MM.1S (cell line): Measurements from ENCODE around the gene SEMA4A.

Experiments used
- DNase-seq: peaks from one replicate; pipeline ENCODE4 v3.0.0-alpha.2; 2015
- H2AFZ ChIP-seq: fragments of 300-600 bp; sonication (generic); 2 replicates; pipeline ENCODE4 v1.6.0; 2016; ENCODE audit warnings: antibody characterized with exemption, low read length
- H3F3A ChIP-seq: fragments of 300-600 bp; sonication (generic); 2 replicates; pipeline ENCODE4 v1.6.1; 2016; ENCODE audit warnings: mild to moderate bottlenecking, antibody characterized with exemption, low read length, moderate library complexity, mixed read lengths; ENCODE audit not compliant: insufficient read depth
- H3K27ac ChIP-seq: fragments of 300-600 bp; sonication (generic); 2 replicates; pipeline ENCODE4 v1.5.1; 2016; ENCODE audit warnings: mild to moderate bottlenecking, low read length
- H3K27me3 ChIP-seq: fragments of 300-600 bp; sonication (generic); replicated peaks from 2 replicates; pipeline ENCODE4 v1.6.0; 2016; ENCODE audit warnings: low read length; ENCODE audit not compliant: insufficient read depth
- H3K36me3 ChIP-seq: fragments of 300-600 bp; sonication (generic); replicated peaks from 2 replicates; pipeline ENCODE4 v1.6.1; 2016; ENCODE audit warnings: mild to moderate bottlenecking, low read length, mixed read lengths; ENCODE audit not compliant: insufficient read depth
- H3K4me1 ChIP-seq: fragments of 300-600 bp; sonication (generic); 2 replicates; pipeline ENCODE4 v1.6.1; 2016; ENCODE audit warnings: low read length, mixed read lengths
- H3K4me2 ChIP-seq: fragments of 300-600 bp; sonication (generic); 2 replicates; pipeline ENCODE4 v1.6.0; 2016; ENCODE audit warnings: low read depth, low read length
- H3K4me3 ChIP-seq: fragments of 300-600 bp; sonication (generic); 2 replicates; pipeline ENCODE4 v1.5.1; 2016; ENCODE audit warnings: low read length, mixed read lengths
- H3K79me2 ChIP-seq: fragments of 300-600 bp; sonication (generic); 2 replicates; pipeline ENCODE4 v1.6.1; 2016; ENCODE audit warnings: mixed run types, low read length, mixed read lengths
- H3K9ac ChIP-seq: fragments of 300-600 bp; sonication (generic); 2 replicates; pipeline ENCODE4 v1.6.1; 2016; ENCODE audit warnings: low read length, mixed read lengths
- H3K9me2 ChIP-seq: fragments of 300-600 bp; sonication (generic); replicated peaks from 2 replicates; pipeline ENCODE4 v1.6.1; 2016; ENCODE audit warnings: mild to moderate bottlenecking, low read length, mixed read lengths; ENCODE audit not compliant: insufficient read depth
- H3K9me3 ChIP-seq: fragments of 300-600 bp; sonication (generic); replicated peaks from 2 replicates; pipeline ENCODE4 v1.6.1; 2016; ENCODE audit warnings: mild to moderate bottlenecking, low read length, mixed read lengths; ENCODE audit not compliant: insufficient read depth
- H4K20me1 ChIP-seq: fragments of 300-600 bp; sonication (generic); 2 replicates; pipeline ENCODE4 v1.6.1; 2016; ENCODE audit warnings: mild to moderate bottlenecking, low read length, moderate library complexity, mixed read lengths; ENCODE audit not compliant: insufficient read depth
- EZH2 ChIP-seq: fragments of 300-600 bp; sonication (generic); optimal IDR thresholded peaks from 2 replicates; pipeline ENCODE3; 2017; ENCODE audit warnings: low read depth, mild to moderate bottlenecking, antibody characterized with exemption, low read length, mixed read lengths
- EZH2phosphoT487 ChIP-seq: fragments of 300-600 bp; sonication (generic); IDR thresholded peaks from 2 replicates; pipeline ENCODE4 v1.6.1; 2018; ENCODE audit warnings: antibody characterized with exemption, low read length
- TF ChIP-seq, protein P1 (sequence below): fragments of 300-600 bp; sonication (generic); IDR thresholded peaks from 2 replicates; pipeline ENCODE4 v1.5.1; 2016; ENCODE audit warnings: antibody characterized with exemption, low read length, mixed read lengths

The SEMA4A gene

DNA sequence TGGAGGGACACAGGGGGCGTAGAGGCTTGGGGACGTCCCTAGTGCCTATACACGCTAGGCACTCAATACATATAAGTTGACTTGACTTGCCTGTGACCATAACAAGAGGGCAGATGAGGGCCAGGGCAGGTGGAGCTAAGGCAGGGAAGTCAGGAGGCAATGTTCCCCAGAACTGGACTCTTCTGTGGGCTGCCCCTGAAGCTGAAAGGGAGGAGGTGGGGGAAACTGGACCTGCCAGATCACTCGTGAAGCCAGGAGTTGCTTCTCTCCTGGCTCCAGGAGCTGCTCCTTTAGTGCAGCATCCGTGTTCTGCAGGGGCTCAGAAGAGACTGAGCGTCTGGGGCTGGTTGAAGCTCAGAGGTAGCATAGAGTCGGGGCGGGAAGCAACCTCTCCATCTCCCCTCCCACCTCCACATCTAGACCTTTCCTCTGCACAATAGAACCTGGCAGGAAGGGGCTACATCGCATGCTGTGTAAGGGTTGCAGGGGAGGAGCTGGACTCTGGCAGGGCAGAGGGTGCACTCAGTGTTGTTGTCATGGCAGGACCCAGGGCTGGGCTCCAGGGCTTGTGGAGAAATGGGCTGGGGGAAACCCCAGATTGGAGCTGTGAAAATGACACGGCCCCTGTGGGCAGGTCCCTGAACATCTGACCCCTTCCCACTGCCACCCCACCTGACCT is 2.9 kb upstream of the SEMA4A start:
- peaks cover 49% of the 10 kb centered on the region for H3K79me2 ChIP-seq
- peak overlapping the region; percentile 81 for H3K4me2 ChIP-seq
- peak overlapping the region; percentile 7; the same call in 1 of the 2 replicates for H2AFZ ChIP-seq
- peak overlapping the region; percentile 91 for H3K27ac ChIP-seq
- H3K9ac ChIP-seq = peak overlapping the region; percentile 68
- no peaks in the 10 kb centered on the region for H3K9me2 ChIP-seq
- peaks cover 76% of the 10 kb centered on the region for H3K4me1 ChIP-seq
- no peaks in the 10 kb centered on the region for H4K20me1 ChIP-seq
- no peak for TF ChIP-seq EZH2phosphoT487
- TF ChIP-seq EZH2 = no peak
- TF ChIP-seq, protein P1, sequence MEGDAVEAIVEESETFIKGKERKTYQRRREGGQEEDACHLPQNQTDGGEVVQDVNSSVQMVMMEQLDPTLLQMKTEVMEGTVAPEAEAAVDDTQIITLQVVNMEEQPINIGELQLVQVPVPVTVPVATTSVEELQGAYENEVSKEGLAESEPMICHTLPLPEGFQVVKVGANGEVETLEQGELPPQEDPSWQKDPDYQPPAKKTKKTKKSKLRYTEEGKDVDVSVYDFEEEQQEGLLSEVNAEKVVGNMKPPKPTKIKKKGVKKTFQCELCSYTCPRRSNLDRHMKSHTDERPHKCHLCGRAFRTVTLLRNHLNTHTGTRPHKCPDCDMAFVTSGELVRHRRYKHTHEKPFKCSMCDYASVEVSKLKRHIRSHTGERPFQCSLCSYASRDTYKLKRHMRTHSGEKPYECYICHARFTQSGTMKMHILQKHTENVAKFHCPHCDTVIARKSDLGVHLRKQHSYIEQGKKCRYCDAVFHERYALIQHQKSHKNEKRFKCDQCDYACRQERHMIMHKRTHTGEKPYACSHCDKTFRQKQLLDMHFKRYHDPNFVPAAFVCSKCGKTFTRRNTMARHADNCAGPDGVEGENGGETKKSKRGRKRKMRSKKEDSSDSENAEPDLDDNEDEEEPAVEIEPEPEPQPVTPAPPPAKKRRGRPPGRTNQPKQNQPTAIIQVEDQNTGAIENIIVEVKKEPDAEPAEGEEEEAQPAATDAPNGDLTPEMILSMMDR = no peak
- peak overlapping the region; percentile 56 for H3K4me3 ChIP-seq
- no peaks in the 10 kb centered on the region for H3K36me3 ChIP-seq
- DNase-seq = no peak
- peaks cover 84% of the 10 kb centered on the region for H3F3A ChIP-seq
- H3K27me3 ChIP-seq = no peaks in the 10 kb centered on the region
- H3K9me3 ChIP-seq = no peaks in the 10 kb centered on the region

DNA sequence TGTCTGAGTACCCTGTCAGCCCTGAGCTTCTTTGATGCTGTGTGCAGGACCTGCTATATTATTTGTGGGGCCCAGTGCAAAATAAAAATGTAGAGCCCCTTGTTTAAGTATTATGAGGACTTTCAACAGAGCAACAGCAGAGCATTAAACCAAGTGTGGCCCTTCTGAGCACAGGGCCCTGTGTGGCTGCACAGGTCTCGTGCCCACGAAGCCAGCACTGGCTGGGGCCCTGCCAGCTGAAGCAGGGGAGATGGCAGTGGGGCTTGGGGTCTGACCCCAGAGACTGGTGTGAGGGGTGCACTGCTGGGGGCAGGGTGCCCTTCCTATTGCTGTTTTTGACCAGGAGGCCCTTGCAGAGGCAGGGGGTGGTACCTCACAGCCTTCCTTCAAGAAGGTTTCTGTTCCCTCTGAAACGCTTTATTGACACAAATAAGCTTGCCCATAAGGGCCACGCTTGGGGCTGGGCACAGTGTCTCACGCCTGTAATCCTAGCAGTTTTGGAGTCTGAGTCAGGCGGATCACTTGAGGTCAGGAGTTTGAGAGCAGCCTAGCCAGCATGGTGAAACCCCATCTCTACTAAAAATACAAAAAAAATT is 2.2 kb upstream of the SEMA4A start:
- Histone ChIP-seq H3K4me2 (peak overlapping the region; percentile 81), H3K4me3 (peak overlapping the region; percentile 56), H3K79me2 (peaks cover 56% of the 10 kb centered on the region), H4K20me1 (no peaks in the 10 kb centered on the region), H3K9me3 (no peaks in the 10 kb centered on the region), H3F3A (peaks cover 84% of the 10 kb centered on the region), H3K9me2 (no peaks in the 10 kb centered on the region), H2AFZ (no peak overlapping the region), H3K36me3 (no peaks in the 10 kb centered on the region), H3K27ac (peak overlapping the region; percentile 91), H3K9ac (peak overlapping the region; percentile 68), H3K4me1 (peaks cover 71% of the 10 kb centered on the region), H3K27me3 (no peaks in the 10 kb centered on the region)
- DNase-seq = peak; percentile 89
- TF ChIP-seq EZH2phosphoT487 (no peak), EZH2 (no peak)
- TF ChIP-seq, protein P1 = no peak

DNA sequence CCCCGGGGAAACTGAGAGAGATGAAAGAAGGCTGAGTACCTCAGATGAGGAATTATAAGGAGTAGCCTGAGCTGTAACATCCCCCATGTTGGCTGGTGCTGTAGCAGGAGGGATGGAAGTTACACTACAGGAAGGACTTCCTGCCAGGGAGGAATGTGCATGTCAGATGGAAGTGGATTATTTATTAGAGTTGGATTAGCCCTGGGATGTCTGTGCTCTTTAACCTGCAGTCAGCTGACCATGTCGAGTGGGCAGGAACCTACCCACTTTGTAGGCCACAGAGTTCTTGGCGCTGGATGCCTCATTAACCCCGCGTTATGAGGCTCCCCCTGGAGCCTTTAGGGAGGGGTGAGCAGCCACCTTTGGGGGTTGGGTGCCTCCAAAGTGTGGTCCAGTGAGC is 757 bp upstream of the SEMA4A start:
- Histone ChIP-seq H3K4me2 (peak overlapping the region; percentile 81; the same call in 1 of the 2 replicates), H3K4me1 (peaks cover 61% of the 10 kb centered on the region), H3K9ac (peak overlapping the region; percentile 68; the same call in 1 of the 2 replicates), H2AFZ (no peak overlapping the region), H3K9me2 (no peaks in the 10 kb centered on the region), H3K4me3 (no peak overlapping the region), H3K36me3 (no peaks in the 10 kb centered on the region), H3K9me3 (no peaks in the 10 kb centered on the region), H3K27ac (peak overlapping the region; percentile 91), H3F3A (peaks cover 90% of the 10 kb centered on the region), H4K20me1 (no peaks in the 10 kb centered on the region), H3K27me3 (no peaks in the 10 kb centered on the region), H3K79me2 (peaks cover 65% of the 10 kb centered on the region)
- TF ChIP-seq, protein P1 = no peak
- TF ChIP-seq EZH2phosphoT487 = no peak
- no peak for TF ChIP-seq EZH2
- DNase-seq = no peak
